HG02571 (cell line): Measurements from ENCODE around the gene DAPK1.

ENCODE experiments used
- ATAC-seq: cut with Tn5 transposase; IDR thresholded peaks from one replicate; pipeline ENCODE4 v1.9.1; 2021; ENCODE audit warnings: mild to moderate bottlenecking, moderate library complexity; ENCODE audit not compliant: unreplicated experiment

The DAPK1 gene

DNA sequence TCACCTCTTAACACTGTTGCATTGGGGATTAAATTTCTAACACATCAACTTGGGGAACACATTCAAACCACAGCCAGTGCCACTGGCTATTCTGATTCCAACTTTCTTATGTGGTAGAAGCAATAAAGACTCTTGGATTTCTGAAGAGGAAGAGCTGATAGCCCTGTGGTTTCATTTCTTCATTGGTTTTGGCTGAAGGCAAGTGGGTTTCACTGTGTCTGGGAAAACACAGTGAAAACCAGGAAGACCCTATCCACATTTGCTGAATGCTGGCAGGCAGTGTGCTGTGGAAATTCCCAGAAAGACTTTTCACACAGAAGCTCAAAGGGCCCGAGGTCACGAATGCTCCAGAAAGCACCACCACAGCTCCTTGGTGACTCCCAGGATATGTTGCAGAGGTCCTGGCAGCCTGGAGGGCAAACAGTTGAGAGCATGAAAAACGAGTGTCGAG, 67.1 kb downstream of the DAPK1 start:
- ATAC-seq, result no peak

DNA sequence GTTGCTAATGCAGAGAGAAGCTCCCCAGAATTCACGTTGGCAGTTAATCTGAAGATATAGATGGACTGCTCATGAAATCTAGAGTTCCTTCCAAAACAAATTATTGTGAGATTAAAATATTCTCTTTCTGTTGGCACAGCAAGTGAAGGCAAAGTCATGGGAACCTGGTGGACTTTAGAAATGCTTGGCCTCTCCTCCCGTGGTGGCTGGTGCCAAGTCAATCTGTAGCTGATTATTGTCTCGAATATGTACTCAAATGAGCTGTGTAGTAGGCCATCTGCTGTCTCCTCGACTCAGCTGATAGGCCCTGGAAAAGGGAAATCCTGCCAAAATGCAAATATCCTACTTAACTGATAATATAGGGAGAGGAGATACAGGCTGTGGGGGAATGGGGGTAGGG, 69.3 kb downstream of the DAPK1 start:
- ATAC-seq, result no peak

DNA sequence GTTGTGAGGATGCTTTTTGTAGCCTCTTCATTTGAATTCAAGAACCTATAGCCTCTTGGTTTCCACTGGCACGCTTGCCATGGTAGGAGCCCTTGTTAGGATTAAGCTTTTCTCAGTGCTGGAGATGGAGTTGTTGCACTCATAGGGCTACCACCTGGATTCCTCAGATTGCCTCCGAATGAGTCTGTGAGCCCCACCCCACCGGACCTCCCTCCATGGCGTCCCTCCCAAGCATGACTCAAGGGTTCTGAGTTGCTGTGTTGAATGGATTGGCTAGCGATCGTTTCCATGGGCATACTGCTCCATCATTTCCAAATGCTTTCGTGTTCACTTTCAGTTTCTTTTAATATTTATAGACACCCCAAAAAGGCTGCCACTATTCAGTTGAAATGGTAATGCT, 69.9 kb downstream of the DAPK1 start:
- ATAC-seq, result no peak

DNA sequence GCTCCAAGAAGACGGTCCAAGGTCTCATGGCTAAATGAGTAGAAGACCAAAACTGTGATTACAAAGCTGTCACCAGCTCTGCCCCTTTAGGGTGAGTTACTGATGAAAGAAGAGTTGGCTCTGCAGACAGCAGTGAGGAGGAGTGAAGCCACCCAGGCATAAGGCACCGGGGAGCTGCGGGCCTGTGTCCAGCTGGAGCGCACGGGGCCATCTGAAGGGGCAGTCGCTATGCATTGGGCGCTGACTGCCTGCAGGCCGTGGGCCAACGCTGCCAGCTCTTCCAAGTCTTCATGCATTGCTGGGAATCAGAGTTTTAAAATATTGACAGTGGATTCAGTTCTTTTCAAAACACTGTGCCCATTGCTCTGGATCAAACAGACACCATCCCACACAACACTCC, 70.3 kb downstream of the DAPK1 start:
- no peak for ATAC-seq

DNA sequence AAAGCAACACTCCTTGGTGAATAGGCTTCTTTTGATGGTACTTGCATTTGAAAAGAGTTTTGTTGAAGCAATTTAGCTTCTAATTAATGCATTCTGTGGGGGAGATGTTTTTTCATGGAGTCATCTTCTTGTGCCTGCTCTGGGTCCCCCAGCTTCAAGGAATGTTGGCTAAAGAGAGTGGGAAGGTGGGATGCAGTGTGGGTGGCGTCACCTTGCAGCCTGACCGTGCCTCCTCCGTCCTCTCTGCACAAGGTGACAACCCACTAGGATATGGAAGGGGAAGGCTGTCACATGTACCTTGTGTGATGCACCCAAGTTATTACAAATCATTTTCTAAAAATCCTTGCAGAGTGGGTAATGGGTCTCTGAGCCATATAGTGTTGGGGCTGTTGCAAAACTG, 70.7 kb downstream of the DAPK1 start:
- no peak for ATAC-seq

DNA sequence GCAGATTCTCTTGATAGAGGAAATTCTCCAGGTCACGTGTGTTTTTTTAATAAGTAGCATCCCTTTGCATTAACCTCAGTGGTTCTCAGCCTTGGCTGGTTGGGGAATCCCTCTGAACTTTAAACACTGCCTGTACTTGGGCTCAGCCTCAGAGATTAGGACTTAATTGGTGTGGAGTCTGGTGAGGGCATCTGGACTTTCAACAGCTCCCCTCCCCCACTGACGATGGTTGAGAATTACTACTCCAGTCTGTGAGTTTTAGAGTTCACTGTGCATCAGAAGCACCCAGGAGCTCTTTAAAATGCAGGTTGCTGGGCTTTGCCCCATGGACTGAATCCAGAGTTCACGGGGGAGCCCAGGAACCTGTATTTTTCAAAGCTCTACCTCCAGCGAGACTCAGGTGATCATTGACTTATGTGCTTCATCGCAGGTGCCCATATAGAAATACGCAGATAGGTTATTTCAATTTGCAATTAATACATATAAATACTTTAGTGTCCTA, 71.4 kb downstream of the DAPK1 start:
- no peak for ATAC-seq

DNA sequence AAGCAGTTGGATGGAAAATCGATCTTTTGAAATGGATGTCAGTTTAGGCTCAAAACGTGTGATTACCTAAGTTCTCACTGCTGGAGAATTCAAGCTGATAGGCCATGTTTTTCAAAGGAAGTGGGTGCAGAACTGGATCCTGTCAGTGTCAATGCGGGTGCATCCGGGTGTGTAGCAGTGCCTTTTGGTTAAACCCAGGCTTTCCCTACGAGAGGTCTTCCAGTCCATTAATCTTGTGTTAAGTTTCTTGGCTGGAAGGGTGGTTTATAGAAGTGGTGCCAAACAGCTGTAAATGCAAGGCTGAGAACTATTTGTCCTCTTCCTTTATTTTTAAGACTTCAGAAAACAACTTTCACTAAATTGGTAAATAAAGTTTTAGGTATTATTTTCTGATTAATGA, 71.9 kb downstream of the DAPK1 start:
- no peak for ATAC-seq

DNA sequence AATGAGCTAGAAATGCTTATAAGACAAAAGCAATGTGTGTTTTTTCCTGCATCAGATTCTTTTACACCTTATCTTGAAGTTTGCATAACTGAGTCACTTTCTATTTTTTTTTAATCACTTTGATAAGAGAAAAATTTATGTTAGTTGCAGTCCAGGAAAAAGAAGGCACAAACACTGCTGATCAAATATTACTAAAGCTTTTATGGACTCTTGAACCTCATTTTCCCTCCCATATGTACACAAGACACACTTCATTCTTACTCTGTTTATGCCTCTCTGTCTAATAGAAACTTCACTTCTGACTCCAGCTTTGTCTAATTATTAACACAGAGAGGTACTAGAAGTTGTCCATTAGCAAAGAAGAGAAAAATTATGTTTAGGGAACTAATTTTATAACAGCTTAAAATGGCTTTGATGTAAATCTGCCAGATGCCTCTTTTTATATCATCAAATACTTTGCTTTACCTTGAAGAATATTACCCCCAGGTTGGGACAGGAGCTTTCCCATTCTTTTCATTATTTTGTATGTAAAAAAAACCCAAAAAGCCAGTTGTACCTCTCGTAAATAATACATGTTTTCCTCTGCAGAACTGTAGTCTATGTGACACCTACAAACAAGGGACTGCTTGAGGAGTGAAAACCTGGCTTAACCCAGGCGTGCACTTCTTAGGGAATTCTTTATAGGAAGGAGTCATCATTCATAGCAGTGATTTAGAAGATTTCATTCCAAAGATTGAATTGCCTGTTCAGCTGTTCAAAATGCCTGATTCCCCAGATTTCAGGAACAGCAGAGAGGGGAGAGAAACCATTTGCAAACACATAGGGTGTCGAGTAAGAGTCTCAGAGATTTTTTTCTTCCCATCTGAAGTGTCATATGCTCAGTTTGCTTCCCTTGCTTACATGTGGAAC, 72.6 kb downstream of the DAPK1 start:
- no peak for ATAC-seq

DNA sequence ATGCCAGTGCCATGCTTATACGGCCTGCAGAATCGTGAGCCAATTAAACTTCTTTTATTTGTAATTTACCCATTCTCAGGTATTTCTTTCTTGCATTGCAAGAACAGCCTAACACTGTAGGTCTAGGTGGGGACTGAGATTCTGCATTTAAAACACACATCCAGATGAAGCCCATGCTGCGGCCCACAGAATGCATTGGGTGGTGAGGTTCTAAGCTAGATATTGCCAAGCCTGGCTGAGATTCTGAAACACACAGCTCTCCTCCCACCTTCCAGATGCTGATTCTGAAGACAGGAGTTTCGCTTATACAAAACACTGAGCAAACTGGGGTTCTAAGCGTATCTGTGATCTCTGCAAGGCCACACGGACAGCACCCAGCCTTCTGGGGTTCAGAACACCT, 75.1 kb downstream of the DAPK1 start:
- ATAC-seq, result no peak

DNA sequence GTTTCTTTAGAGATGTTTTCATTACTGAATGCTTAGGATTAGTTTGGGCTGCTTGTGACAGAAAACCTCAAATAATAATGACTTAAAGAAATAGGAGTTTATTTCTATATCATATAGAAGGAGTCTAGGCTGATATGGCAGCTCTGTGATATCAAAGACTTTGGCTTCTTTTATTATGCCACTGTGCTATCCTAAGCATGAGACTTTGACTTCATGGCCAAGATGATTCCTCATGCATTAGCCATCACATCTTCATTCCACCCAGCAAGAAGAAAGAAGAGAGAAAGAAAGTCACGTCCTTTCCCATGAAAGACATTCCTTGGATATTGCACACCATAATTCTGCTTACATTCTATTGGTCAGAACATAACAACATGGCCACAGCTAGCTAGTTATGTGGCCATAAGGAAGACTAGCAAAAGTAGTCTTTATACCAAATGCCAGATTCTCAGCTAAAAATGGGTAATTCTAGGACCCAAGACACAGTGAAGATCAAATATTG, 76.2 kb downstream of the DAPK1 start:
- no peak for ATAC-seq

DNA sequence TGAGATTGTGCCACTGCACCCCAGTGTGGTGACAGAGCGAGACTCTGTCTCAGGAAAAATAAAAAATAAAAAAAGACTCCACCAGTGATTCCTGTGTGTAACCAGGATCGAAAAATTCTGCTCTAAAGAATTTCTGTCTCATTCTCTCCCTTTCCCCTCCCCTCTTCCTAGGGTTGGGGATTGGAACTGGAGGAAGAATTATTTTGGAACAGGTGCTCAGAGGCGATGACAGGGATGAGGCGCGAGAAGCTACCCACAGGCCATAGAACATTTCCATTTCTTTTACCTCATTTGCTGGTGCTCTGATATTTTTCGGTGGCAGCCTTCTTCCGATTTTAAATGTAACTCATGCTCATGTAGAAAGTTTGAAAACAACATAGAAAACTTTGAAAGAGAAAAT, 80.1 kb downstream of the DAPK1 start:
- no peak for ATAC-seq

DNA sequence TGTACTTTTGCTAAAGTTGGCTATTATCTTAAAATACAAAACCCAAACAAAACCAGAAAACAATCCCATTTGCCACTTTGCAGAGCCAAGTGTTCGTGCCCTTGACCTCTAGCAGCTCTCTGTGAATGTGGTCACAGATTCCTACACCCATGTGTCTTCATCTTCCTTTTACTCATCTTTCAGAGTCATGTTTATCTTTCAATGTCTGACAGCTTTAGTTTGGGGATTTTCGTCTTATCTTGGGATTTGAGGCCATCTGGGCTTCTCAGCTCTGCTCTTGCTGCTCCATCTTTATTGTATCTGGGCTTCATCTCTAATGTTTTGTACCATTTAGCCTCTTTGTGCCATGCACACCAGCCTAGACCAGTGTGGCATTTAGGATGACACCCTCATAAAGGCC, 81.0 kb downstream of the DAPK1 start:
- no peak for ATAC-seq

DNA sequence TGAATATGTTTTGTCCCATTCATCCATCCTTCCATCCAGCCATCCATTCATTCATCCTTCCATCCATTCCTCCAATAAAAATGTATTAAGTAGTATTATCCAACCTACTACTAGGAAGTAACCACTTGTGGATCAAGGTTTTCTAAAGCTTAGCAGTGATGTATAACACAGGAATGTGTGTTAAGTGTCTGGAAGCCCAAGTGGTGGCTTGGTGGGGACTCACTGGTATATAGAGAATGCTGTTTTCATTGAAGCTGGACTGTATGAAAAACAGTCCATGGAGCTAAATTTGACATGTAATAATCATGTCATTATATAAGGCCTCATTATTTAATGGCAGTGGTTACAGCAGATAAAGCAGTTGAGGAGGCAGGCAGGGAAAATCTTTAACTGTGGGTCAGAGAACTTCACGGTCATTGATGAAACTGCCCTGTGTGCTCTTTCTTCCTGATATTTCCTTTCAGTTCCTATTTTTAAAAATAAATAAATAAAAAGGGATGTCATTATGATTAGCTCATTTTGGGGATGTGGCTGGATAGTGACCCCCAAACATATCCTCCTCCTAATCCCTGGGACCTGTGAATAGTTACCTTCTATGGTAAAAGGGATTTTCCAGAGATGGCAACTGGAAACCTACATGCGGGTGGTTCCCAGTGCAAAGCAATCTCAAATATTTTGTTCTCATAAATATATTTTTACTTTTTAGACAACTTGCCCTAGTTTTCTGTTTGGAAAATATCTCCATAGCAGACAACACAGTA, 82.3 kb downstream of the DAPK1 start:
- no peak for ATAC-seq

DNA sequence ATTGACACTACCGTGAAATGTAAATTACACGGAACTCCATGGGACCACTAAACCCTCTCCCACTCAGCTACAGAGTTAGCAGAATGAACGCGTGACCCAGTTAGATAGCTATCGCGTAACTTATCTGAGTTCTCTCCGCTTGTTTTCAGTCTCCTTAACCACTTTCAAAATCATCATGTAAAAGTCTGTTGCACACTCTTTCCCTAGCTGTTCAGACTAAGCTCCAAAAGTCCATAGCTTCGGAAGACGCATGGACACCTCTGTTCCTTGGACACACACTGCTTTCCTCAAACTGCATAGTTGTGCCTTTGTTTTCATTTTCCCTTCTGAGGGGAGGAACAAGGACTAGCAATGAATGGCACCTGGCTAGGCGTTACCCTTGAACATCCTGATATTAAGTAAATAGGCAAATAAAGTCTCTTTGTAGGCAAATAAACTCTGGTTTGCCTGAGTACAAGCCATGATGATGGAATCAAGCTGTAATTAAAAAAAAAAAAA, 83.3 kb downstream of the DAPK1 start:
- ATAC-seq, result no peak

DNA sequence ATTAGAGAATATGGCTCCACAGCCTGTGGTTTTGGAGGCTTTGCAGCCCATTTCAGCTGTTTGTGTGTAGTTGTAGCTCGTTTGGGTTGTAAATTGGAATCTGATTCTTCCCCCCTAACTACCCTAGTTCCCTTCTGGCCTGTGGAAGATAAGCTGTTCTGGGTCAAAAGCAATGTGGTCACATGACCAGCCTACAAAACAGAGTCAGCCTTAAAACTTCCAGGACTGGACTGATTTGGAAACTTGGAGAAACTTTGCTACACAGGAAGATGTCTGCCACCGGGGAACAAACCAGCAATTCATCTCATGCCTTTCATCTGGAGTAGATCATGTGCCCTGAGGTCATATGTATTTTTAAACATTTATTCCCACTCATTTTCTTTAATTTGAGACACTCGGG, 83.8 kb downstream of the DAPK1 start:
- no peak for ATAC-seq

DNA sequence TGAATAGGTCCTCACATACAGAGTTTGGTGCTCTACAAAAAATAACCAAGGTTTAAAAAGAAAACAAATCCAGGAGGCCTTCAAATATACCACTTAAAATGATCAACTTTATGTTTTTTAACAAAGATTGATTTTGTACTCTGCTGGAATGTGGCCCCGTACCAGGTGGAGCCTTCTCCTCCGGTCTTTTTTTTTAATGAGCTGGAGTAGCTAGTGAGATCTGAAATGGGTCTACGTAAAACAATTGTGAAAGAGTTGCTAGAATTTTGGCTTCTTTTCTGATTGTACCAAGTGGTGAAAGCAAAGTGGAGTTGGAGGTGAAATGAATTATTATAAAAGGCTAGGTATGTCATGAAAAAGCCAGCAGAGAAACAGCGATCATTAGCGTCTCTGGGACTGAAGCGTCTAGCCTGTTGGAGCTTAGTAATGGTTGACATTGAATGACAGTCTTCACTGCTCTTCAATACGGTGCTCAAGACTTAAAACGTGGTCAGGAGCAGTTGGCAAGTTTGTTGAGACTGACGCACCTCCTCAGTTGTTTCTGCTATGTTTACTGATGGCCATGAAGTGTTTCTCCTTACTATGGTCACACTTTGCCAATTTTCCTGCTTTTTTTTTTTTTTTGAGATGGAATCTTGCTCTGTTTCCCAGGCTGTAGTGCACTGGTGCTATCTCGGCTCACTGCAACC, 84.4 kb downstream of the DAPK1 start:
- no peak for ATAC-seq

DNA sequence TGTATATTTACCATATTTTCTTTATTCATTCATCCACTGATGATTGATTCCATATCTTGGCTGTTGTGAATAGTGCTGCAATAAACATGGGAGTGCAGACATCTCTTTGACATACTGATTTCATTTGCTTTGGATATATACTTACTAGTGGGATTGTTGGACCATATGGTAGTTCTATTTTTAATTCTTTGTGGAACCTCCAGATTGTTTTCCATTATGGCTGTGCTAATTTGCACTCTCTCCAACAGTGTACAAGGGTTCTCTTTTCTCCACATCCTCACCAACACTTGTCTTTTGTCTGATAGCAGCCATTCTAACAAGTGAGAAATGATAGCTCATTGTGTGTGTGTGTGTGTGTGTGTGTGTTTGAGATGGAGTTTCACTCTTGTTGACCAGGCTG, 86.7 kb downstream of the DAPK1 start:
- no peak for ATAC-seq

DNA sequence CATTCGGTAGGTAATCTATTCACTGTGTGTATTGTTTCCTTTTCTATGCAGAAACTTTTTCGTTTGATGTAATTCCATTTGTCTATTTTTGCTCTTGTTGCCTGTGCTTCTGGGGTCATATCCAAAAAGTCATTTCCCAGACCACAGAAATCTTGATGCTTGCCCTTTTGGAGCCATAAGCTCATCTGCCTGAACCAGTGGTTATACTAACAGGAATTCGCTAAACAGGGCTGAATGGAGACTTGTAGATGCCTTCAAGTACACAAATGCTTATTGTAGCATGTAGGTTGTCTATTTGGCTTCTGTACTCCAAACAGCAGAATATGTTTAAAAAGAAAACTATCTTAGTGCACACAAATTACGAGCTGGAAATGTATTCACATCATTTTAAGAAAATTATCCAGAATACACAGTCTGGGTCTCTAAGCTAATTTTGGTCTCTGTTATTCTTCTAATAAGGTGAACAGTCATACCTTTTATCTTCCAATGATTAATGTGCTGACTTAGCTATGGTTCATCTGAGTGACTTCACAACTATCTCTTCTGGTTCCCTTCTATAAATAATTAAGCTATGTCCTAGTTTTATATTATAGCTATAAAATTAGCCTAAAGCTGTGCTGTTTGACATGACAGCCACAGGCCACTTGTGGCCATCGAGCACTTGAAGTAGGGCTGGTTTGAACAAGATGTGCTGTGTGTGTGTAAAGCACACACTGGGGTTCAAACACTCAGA, 87.6 kb downstream of the DAPK1 start:
- ATAC-seq, result no peak

DNA sequence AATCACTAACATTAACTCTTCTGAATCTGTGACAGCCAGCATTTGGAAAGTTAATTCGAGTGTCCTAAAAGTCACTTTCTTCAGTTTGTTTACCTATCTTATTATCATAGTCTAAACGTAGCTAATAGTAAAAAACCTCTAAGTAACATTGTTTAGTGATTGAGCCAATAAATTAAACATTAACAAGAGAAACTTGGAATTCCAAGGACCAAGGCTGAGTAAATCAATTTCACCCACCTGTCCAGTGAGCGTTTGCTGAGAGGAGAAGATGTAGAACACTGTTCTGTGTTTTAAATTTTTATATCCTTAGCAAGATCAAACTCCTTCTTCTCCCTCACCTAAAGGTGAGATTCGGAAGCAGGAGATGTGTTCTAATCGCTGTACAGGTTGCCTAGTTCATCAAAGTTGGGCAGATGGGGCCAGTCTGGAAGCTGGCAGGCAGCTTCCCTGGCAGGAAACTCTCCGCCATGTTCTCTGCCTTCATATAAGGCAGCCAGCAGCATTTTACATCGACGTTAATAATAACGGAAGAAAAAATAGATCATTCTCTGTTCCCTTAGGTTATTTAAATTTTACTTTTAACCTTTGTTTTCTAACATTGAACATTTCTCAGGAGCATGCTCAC, 89.2 kb downstream of the DAPK1 start:
- no peak for ATAC-seq

DNA sequence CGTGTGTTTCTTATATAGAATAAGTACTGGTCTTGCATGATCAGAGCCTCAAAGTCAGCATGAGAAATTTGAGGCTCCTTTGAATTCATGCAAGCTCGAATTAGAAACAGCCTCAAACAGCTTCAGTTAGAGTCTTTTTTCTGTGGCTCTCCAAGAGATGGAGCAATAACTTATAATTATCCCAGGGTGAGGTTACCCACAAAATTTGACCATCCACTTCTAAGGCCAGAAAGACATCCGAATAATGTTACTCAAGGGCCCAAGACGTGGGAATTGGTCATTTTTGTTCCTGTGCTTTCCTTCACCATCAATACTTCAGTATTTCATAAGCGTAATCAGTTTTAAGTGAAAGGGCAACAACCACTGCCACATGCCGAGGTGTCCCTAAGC, 89.7 kb downstream of the DAPK1 start:
- ATAC-seq, result no peak
